K562 (cell line): ENCODE results near the gene FBXO11. TPM values are rescaled to one million over a fixed set of nuclear protein-coding genes. Genes with fewer than 3 reads are reported as not detected.

Experiments
- C11orf30 ChIP-seq: fragments of 450-650 bp; IDR thresholded peaks from 2 replicates; pipeline ENCODE4 v1.6.1; 2016; ENCODE audit warnings: low read depth, mild to moderate bottlenecking
- ERF ChIP-seq: fragments of 450-650 bp; formaldehyde crosslinking; IDR thresholded peaks from 2 replicates; pipeline ENCODE4 v1.4.0; 2020; ENCODE audit warnings: mild to moderate bottlenecking, mixed read lengths
- FIP1L1 ChIP-seq: fragments of 200-400 bp; formaldehyde crosslinking; IDR thresholded peaks from 2 replicates; pipeline ENCODE4 v1.6.1; 2018; ENCODE audit warnings: mild to moderate bottlenecking, low read depth, low read length; ENCODE audit not compliant: poor library complexity, severe bottlenecking
- GATAD2A ChIP-seq: fragments of 450-650 bp; IDR thresholded peaks from 2 replicates; pipeline ENCODE4 v1.6.1; 2017
- KHSRP ChIP-seq: fragments of 450-650 bp; IDR thresholded peaks from 2 replicates; pipeline ENCODE4 v1.6.1; 2017
- MCM7 ChIP-seq, 2 experiments: fragments of 450-650 bp; IDR thresholded peaks; 2 replicates each; pipeline ENCODE4 v1.6.1; 2016 to 2018
- MIER1 ChIP-seq: fragments of 450-650 bp; IDR thresholded peaks from 2 replicates; pipeline ENCODE4 v1.6.1; 2016; ENCODE audit warnings: antibody characterized with exemption, mild to moderate bottlenecking, low read depth
- NFE2 ChIP-seq: IDR thresholded peaks from 2 replicates; pipeline ENCODE4 v1.6.1; 2014; ENCODE audit warnings: antibody characterized with exemption, low read depth
- RBM39 ChIP-seq: fragments of 200-400 bp; formaldehyde crosslinking; optimal IDR thresholded peaks from 2 replicates; pipeline ENCODE3; 2018; ENCODE audit warnings: low read depth, low read length
- ZBTB1 ChIP-seq: sonication (generic); formaldehyde crosslinking; IDR thresholded peaks from 2 replicates; pipeline ENCODE4 v1.8.1; 2023; ENCODE audit warnings: missing genetic modification reagents, low read depth, mild to moderate bottlenecking, borderline replicate concordance
- ZC3H8 ChIP-seq: fragments of 450-650 bp; IDR thresholded peaks from 2 replicates; pipeline ENCODE4 v1.6.1; 2017
- ZNF140 ChIP-seq: fragments of 250-450 bp; sonication (Bioruptor Pico); IDR thresholded peaks from 2 replicates; pipeline ENCODE4 v1.8.0; 2021; ENCODE audit warnings: moderate library complexity, mild to moderate bottlenecking, inconsistent platforms
- ZNF586 ChIP-seq: fragments of 450-650 bp; formaldehyde crosslinking; conservative IDR thresholded peaks from 2 replicates; pipeline ENCODE4 v1.4.0; 2020; ENCODE audit warnings: mild to moderate bottlenecking, moderate library complexity
- polyA plus RNA-seq, 8 experiments: library from polyadenylated mRNA; depleted of rRNA in 4 of 8; stranded (reverse) in 5 of 8; unstranded in 3 of 8; fragments of >200 nt; fragmentation: Nextera tagmentation in 2 of 8; fragmentation: Illumina TruSeq in 1 of 8; extraction: Ambion mirVana in 2 of 8; extraction: Trizol in 1 of 8; gene quantifications; 2 replicates each; pipeline versions ENCODE4 v1.2.1 to v1.2.3, GENCODE V29; 2011 to 2014; ENCODE audit warnings: inconsistent platforms in 1 of 8, missing spikeins in 1 of 8
- total RNA-seq, 7 experiments: library from RNA; depleted of rRNA in 6 of 7; stranded (reverse); fragments of >200 nt in 6 of 7; fragmentation: Illumina TruSeq in 2 of 7; extraction: Trizol in 2 of 7; gene quantifications; 2 replicates each; pipeline versions ENCODE4 v1.2.1 to v1.2.3, GENCODE V29; 2011 to 2021; ENCODE audit warnings: low replicate concordance in 1 of 7
- TF ChIP-seq, protein P1 (sequence below): sonication (generic); formaldehyde crosslinking; IDR thresholded peaks from 2 replicates; pipeline ENCODE4 v1.9.0; 2022; ENCODE audit warnings: mild to moderate bottlenecking, missing genetic modification reagents
- TF ChIP-seq, protein P2 (sequence below): fragments of 450-650 bp; conservative IDR thresholded peaks from 2 replicates; pipeline ENCODE4 v1.6.1; 2016; ENCODE audit warnings: missing genetic modification characterization, low read depth, mild to moderate bottlenecking, missing compliant biosample characterization, moderate library complexity
- TF ChIP-seq, protein P3 (sequence below), 2 experiments: fragments of 450-650 bp; IDR thresholded peaks; 2 replicates each; pipeline ENCODE4 v1.6.1; 2016; ENCODE audit warnings: mild to moderate bottlenecking in 2 of 2, borderline replicate concordance in 1 of 2, low read depth in 1 of 2, moderate library complexity in 1 of 2
- TF ChIP-seq, protein P4 (sequence below): fragments of 450-650 bp; IDR thresholded peaks from 2 replicates; pipeline ENCODE4 v1.6.1; 2014; ENCODE audit warnings: low read depth, mild to moderate bottlenecking, moderate library complexity, borderline replicate concordance

Gene FBXO11
- total and polyA plus RNA-seq, 9 of the 15 experiments (the other 6 are each of a cell fraction or from before 2014, with no cell fraction given): 8.8 to 44.5 (median 24.1) TPM

DNA sequence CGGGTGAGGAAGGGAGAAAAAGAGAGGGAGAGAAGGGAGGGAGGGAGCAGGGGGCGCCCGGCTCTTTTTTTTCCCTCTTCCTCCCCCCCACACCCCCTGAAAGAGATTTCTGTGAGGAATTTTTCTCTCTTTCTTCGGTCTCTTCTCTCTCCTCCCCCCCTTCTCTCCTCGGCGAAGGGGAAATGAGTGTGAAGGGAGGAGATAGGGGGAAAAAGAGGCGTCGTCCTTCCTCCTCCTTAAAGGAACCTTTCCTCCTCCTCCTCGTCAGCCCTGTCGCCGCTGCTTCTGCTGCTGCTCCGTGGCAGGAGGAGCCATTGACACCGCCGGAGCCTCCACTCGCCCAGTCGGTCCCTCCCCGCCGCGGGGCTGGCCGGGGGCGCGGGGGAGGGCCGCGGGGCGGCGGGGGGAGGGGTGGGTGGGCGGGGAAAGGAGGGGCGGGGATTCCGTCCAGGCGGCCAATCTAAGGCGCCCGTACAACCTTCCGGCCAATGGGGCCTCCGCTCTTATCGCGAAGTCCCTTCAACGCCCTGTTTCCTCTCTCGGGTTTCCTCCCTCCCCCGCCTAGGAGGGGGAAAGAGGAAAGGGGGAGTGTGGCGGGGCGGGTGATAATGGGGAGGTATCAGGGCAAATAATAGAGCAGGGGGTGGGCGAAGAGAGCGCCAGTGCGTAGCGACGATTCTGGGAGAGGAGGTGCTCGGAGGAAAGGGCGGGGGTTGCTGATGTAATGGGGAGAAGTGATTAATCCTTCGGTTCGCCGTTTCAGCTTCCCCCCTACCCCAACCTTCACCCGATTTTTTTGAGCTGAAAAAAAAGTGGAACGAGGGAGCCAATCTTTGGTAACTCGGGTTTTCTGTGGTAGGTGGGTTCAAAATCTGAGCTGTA lies at the start of gene FBXO11 (continued):
- TF ChIP-seq ZBTB1 (no peak), ZNF140 (no peak), KHSRP (no peak), MIER1 (no peak), ZC3H8 (no peak), GATAD2A (peak; percentile 65; the same call in 1 of the 2 replicates), NFE2 (no peak), FIP1L1 (no peak), MCM7 (IDR thresholded peaks at IDR 0.05) (no peak), C11orf30 (no peak), ZNF586 (CRISPR knock-in tag) (no peak), RBM39 (no peak), ERF (CRISPR knock-in tag) (no peak)
- TF ChIP-seq, protein P1, sequence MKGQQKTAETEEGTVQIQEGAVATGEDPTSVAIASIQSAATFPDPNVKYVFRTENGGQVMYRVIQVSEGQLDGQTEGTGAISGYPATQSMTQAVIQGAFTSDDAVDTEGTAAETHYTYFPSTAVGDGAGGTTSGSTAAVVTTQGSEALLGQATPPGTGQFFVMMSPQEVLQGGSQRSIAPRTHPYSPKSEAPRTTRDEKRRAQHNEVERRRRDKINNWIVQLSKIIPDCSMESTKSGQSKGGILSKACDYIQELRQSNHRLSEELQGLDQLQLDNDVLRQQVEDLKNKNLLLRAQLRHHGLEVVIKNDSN (CRISPR knock-in tag): no peak
- TF ChIP-seq, protein P2, sequence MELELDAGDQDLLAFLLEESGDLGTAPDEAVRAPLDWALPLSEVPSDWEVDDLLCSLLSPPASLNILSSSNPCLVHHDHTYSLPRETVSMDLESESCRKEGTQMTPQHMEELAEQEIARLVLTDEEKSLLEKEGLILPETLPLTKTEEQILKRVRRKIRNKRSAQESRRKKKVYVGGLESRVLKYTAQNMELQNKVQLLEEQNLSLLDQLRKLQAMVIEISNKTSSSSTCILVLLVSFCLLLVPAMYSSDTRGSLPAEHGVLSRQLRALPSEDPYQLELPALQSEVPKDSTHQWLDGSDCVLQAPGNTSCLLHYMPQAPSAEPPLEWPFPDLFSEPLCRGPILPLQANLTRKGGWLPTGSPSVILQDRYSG (tag): no peak
- TF ChIP-seq, protein P3, sequence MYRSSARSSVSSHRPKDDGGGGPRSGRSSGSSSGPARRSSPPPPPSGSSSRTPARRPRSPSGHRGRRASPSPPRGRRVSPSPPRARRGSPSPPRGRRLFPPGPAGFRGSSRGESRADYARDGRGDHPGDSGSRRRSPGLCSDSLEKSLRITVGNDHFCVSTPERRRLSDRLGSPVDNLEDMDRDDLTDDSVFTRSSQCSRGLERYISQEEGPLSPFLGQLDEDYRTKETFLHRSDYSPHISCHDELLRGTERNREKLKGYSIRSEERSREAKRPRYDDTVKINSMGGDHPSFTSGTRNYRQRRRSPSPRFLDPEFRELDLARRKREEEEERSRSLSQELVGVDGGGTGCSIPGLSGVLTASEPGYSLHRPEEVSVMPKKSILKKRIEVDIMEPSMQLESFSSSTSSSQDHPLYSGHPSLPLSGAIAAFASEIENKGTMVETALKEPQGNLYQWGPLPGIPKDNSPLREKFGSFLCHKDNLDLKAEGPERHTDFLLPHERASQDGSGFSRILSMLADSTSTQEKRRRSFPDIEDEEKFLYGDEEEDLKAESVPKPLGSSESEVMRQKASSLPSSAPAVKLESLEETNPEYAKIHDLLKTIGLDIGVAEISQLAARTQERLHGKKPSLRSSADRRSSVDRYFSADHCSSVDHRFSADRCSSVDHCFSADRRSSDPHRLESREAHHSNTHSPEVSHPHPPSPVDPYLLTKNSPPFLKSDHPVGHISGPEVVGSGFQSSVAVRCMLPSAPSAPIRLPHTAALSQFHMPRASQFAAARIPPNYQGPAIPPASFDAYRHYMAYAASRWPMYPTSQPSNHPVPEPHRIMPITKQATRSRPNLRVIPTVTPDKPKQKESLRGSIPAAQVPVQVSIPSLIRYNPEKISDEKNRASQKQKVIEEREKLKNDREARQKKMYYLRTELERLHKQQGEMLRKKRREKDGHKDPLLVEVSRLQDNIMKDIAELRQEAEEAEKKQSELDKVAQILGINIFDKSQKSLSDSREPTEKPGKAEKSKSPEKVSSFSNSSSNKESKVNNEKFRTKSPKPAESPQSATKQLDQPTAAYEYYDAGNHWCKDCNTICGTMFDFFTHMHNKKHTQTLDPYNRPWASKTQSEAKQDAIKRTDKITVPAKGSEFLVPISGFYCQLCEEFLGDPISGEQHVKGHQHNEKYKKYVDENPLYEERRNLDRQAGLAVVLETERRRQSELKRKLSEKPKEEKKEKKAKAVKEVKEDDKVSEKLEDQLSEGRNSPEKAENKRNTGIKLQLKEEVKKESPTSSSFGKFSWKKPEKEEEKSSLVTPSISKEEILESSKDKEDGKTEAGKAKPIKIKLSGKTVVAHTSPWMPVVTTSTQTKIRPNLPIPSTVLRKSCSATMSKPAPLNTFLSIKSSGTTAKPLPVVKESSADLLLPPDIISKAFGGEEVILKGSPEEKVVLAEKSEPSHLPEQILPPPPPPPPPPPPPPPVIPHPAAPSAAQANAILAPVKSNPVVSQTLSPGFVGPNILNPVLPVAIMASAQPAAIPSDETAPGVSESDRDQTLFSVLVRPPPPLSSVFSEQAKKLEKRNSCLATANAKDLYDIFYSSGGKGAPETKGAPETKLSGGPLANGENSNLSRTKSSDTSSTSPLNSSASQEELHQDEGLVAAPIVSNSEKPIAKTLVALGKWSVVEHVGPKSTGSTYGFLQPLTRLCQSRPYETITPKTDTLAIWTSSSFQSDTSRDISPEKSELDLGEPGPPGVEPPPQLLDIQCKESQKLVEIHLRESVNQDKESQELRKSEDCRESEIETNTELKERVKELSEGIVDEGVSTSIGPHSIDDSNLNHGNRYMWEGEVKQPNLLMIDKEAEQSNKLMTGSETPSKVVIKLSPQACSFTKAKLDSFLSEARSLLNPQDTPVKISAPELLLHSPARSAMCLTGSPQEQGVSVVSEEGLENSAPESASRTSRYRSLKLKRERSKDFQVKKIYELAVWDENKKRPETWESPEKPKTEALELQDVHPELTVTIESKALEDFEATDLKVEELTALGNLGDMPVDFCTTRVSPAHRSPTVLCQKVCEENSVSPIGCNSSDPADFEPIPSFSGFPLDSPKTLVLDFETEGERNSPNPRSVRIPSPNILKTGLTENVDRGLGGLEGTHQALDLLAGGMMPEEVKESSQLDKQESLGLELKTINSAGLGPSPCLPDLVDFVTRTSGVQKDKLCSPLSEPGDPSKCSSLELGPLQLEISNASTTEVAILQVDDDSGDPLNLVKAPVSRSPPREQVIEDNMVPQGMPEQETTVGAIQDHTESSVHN (IDR thresholded peaks at IDR 0.05; ENCODE audit: borderline replicate concordance in 1 of 2, low read depth in 1 of 2): no peak
- TF ChIP-seq, protein P4, sequence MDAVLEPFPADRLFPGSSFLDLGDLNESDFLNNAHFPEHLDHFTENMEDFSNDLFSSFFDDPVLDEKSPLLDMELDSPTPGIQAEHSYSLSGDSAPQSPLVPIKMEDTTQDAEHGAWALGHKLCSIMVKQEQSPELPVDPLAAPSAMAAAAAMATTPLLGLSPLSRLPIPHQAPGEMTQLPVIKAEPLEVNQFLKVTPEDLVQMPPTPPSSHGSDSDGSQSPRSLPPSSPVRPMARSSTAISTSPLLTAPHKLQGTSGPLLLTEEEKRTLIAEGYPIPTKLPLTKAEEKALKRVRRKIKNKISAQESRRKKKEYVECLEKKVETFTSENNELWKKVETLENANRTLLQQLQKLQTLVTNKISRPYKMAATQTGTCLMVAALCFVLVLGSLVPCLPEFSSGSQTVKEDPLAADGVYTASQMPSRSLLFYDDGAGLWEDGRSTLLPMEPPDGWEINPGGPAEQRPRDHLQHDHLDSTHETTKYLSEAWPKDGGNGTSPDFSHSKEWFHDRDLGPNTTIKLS: no peak
